OCI-LY7 (cell line): ENCODE data around the gene ZNF281. TPM values are rescaled to one million over a fixed set of nuclear protein-coding genes. Genes with fewer than 3 reads are reported as not detected.
A peak's percentile ranks its signal among the peaks of the same experiment; 100 is the strongest.

ENCODE experiments used
- BruUV-seq: library from RNA; stranded (reverse); fragments of 400-500 nt; replicated peaks from 2 replicates; lab custom pipeline; 2021; lab: Mats Ljungman, UMichigan
- CTCF ChIA-PET: fragments of 300-600 bp; sonication (Branson Sonifier 250); formaldehyde crosslinking; loops from one replicate; lab custom pipeline; 2022; ENCODE audit warnings: antibody characterized with exemption; ENCODE audit not compliant: unreplicated experiment; lab: Charles Lee
- POLR2A ChIA-PET: fragments of 300-600 bp; sonication (Branson Sonifier 250); formaldehyde crosslinking; loops from one replicate; lab custom pipeline; 2022; ENCODE audit warnings: antibody characterized with exemption; lab: Charles Lee
- DNase-seq: peaks from one replicate; pipeline ENCODE4 v3.0.0-alpha.2; 2015; ENCODE audit warnings: low spot score
- H2AFZ ChIP-seq: fragments of 200-600 bp; sonication (generic), shearing (Covaris generic); 2 replicates; pipeline ENCODE4 v1.6.1; 2014; ENCODE audit warnings: mild to moderate bottlenecking, antibody characterized with exemption, low read length, moderate library complexity
- H3K27ac ChIP-seq: fragments of 200-600 bp; sonication (generic); 2 replicates; pipeline ENCODE4 v1.5.1; 2014; ENCODE audit warnings: mixed run types, low read depth, mild to moderate bottlenecking, moderate library complexity, low read length, inconsistent platforms; ENCODE audit not compliant: poor library complexity, severe bottlenecking
- H3K36me3 ChIP-seq: fragments of 200-600 bp; sonication (generic); 2 replicates; pipeline ENCODE4 v1.6.1; 2014; ENCODE audit warnings: mild to moderate bottlenecking, antibody characterized with exemption, low read length, moderate library complexity, mixed read lengths; ENCODE audit not compliant: insufficient read depth
- H3K4me1 ChIP-seq: fragments of 200-600 bp; sonication (generic); 2 replicates; pipeline ENCODE4 v1.5.1; 2014; ENCODE audit warnings: mild to moderate bottlenecking, low read length; ENCODE audit not compliant: insufficient read depth, poor library complexity, severe bottlenecking
- H3K4me2 ChIP-seq: fragments of 200-600 bp; sonication (generic); 2 replicates; pipeline ENCODE4 v1.6.1; 2014; ENCODE audit warnings: mild to moderate bottlenecking, low read length
- H3K4me3 ChIP-seq: fragments of 200-600 bp; sonication (generic); 2 replicates; pipeline ENCODE4 v1.5.1; 2014; ENCODE audit warnings: mild to moderate bottlenecking, low read depth, low read length; ENCODE audit not compliant: poor library complexity, severe bottlenecking
- H3K79me2 ChIP-seq: fragments of 200-600 bp; sonication (generic); 2 replicates; pipeline ENCODE4 v1.6.1; 2016; ENCODE audit warnings: low read depth, mild to moderate bottlenecking, low read length, moderate library complexity, mixed read lengths; ENCODE audit not compliant: insufficient read depth
- H3K9me2 ChIP-seq: fragments of 200-600 bp; sonication (generic); 2 replicates; pipeline ENCODE4 v1.6.1; 2016; ENCODE audit warnings: mild to moderate bottlenecking, low read length, mixed read lengths; ENCODE audit not compliant: insufficient read depth
- H3K9me3 ChIP-seq: fragments of 200-600 bp; sonication (generic); 2 replicates; pipeline ENCODE4 v1.6.1; 2014; ENCODE audit warnings: mild to moderate bottlenecking, mixed run types, low read length, mixed read lengths
- H4K20me1 ChIP-seq: fragments of 200-600 bp; sonication (generic); 2 replicates; pipeline ENCODE4 v1.6.1; 2014; ENCODE audit warnings: mild to moderate bottlenecking, antibody characterized with exemption, low read length, moderate library complexity, mixed read lengths; ENCODE audit not compliant: insufficient read depth
- CTCF ChIP-seq: fragments of 200-600 bp; sonication (generic); conservative IDR thresholded peaks from 2 replicates; pipeline ENCODE4 v1.5.1; 2014; ENCODE audit warnings: mild to moderate bottlenecking, antibody characterized with exemption, low read length, moderate library complexity, mixed read lengths
- EZH2phosphoT487 ChIP-seq: fragments of 200-600 bp; sonication (generic); IDR thresholded peaks from 2 replicates; pipeline ENCODE4 v1.6.1; 2018; ENCODE audit warnings: low read depth, borderline replicate concordance, mild to moderate bottlenecking, mixed run types, antibody characterized with exemption, low read length, moderate library complexity, mixed read lengths
- intact Hi-C: fragments of 100-400 bp; cut with micrococcal nuclease; formaldehyde crosslinking; loops from one replicate; pipeline ENCODE4 v1.10.0; 2022; ENCODE audit not compliant: unreplicated experiment
- total RNA-seq, 2 experiments: library from RNA; depleted of rRNA in 1 of 2; stranded (reverse); fragments of >200 nt in 1 of 2; shearing (Covaris generic) in 1 of 2; gene quantifications; 2 replicates each; pipeline ENCODE4 v1.2.3, GENCODE V29; 2014 to 2022

ZNF281 gene
- total RNA-seq, 2 experiments from 2014 or later, result 23.6 to 24.2 TPM

GRCh38 chr1:200384818-200385390, 24.9 kb downstream of the ZNF281 start:
- BruUV-seq, result no TSS peak
- ChIA-PET CTCF (no interaction called here), POLR2A (interaction anchor here (0.6 to 3.0 kb wide), 8 partner anchors 8 to 48 kb away, joined by 3 to 19 read pairs (median 4); no protein-coding TSS in a partner anchor)
- no peak for TF ChIP-seq EZH2phosphoT487
- TF ChIP-seq CTCF, result no peak
- no peaks in the 10 kb centered on the region for H4K20me1 ChIP-seq
- H3K4me3 ChIP-seq, result no peak overlapping the region
- H3K79me2 ChIP-seq, result no peaks in the 10 kb centered on the region
- H3K27ac ChIP-seq, result no peak overlapping the region
- H3K4me1 ChIP-seq, result peaks cover 58% of the 10 kb centered on the region
- H3K9me3 ChIP-seq, result no peaks in the 10 kb centered on the region
- intact Hi-C loops, result no loop called here
- no peak overlapping the region for H3K4me2 ChIP-seq
- H3K36me3 ChIP-seq, result no peaks in the 10 kb centered on the region
- no peaks in the 10 kb centered on the region for H3K9me2 ChIP-seq
- DNase-seq, result no peak
- H2AFZ ChIP-seq, result no peak overlapping the region

GRCh38 chr1:200381256-200381984, 28.4 kb downstream of the ZNF281 start:
- H3K4me2 ChIP-seq, result peak overlapping the region; percentile 72
- H4K20me1 ChIP-seq, result no peaks in the 10 kb centered on the region
- POLR2A ChIA-PET, result interaction anchor here (0.6 to 5.4 kb wide), 14 partner anchors 9 to 224 kb away, joined by 3 to 32 read pairs (median 4); no protein-coding TSS in a partner anchor
- no peaks in the 10 kb centered on the region for H3K9me3 ChIP-seq
- H3K4me1 ChIP-seq, result peaks cover 74% of the 10 kb centered on the region
- intact Hi-C loops, result loop anchor here (2.0 kb wide), 1 partner anchor 95 kb away; no protein-coding TSS in a partner anchor
- TF ChIP-seq EZH2phosphoT487, result no peak
- no peak for TF ChIP-seq CTCF
- no peaks in the 10 kb centered on the region for H3K36me3 ChIP-seq
- BruUV-seq, result no TSS peak
- no peak overlapping the region for H3K4me3 ChIP-seq
- CTCF ChIA-PET, result no interaction called here
- peak overlapping the region; percentile 73 for H2AFZ ChIP-seq
- no peaks in the 10 kb centered on the region for H3K9me2 ChIP-seq
- H3K27ac ChIP-seq, result peak overlapping the region; percentile 83
- H3K79me2 ChIP-seq, result no peaks in the 10 kb centered on the region
- DNase-seq, result no peak
